GM21619 (cell line): ENCODE measurements around the gene PLEKHG4B.
"Not testable (repeated sequence)": the region's sequence is repeated elsewhere in the genome, so short reads cannot be mapped to it uniquely, and the experiment has no call there.

ENCODE experiments used
- ATAC-seq: cut with Tn5 transposase; IDR thresholded peaks from one replicate; pipeline ENCODE4 v1.9.1; 2021; ENCODE audit not compliant: unreplicated experiment

The PLEKHG4B gene

DNA sequence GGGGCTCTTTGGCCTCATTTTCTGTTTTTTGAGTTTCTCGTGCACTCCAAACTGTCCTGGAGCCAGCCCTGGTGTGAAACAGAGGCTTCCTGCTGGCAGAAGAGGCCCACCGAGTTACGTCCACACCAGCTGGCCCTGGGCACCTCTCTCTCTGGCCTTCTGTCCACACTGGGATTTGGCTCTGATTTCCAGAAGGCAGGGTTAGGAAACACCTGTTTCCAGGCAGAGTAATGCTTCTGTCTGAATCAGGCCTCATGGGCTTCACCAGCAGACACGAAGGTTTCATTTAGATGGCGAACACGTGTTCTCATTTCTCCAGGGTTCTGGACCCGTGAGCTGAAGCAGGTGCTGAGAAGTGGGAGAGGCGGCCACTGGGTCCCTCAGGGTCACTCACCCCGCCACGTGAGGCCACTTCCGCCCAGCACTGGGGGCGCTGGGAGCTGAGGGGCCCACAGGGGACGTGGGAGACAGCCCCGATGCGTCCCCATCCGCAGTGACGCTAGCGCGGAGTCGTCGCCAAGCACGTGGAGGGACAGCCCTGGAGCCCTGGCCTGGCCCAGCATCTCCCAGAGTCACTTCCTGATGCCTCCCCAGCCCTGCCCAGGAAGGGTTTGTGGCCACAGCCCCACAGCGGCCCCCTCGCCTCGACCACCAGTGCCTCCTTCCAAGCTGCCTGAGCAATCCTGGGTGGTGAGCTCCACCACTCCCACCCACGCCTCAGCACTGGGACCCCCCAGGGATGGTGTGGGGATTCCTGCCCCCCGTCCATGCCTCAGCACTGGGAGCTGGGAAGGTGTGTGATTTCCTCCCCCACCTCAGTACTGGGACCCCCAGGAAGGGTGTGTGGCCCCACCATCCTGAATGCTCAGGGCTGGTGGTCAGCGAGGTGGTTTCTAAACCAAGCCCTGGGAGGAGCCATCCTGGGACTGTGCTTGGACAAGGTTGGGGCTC is 94.4 kb downstream of the PLEKHG4B start:
- no peak for ATAC-seq

DNA sequence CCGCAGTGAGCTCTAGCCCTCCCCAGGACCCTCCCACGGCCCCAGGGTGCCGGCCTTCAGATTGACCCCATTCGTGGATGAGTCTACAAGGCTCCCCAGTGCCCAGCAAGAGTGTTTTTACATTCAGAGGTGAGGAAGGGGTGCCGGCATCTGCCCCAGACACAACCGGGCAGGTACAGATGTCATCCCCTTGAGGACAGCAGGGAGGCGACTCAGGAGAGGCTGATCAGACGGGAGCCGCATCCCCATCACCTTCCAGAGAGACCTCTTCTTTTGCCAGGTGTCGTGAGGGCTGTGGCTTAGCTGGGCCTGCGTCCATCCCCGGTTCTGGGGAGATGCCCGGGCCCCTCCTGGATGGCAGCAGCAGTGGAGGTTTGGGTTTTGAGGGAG is 95.1 kb downstream of the PLEKHG4B start:
- ATAC-seq, result no peak

DNA sequence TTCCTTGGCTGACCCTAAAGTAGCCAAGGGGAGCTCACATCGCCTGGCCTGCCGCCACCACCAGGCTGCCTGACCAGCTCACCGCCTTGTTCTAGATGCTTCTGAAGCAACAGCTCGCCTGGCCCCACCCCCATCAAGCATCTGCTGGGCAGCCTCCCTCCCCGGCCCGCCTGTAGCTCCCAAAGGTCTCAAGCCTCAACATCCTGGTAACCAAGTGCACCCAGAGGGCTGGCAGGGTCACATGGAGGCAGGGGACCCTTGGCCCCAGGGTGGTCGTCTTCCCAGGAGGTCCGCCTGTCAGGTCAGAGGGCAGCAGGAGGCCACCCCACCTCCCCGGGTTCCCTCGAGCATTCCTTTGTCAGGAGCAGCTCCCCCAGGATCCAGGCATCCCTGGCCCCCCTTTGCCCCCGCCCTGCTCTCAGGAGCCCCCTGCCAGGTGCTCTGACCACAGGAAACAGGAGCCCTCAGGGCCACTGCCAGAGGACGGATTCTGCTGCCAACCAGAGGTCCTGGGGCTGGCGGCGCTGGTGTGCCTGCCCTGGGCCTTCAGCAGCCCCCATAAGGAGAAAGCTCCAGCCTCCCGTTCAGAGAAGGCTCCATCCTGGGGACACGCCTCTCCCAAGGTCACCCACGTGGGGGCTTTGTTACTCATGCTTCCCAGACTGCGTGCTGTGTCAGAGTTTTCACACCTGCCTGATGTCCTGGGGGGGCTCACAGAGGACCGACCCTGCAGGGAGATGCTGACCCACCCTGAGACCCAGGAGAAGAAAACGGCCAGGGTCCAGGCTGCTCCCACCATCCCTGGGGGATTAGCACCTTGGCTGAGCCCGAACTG is 95.9 kb downstream of the PLEKHG4B start:
- no peak for ATAC-seq

DNA sequence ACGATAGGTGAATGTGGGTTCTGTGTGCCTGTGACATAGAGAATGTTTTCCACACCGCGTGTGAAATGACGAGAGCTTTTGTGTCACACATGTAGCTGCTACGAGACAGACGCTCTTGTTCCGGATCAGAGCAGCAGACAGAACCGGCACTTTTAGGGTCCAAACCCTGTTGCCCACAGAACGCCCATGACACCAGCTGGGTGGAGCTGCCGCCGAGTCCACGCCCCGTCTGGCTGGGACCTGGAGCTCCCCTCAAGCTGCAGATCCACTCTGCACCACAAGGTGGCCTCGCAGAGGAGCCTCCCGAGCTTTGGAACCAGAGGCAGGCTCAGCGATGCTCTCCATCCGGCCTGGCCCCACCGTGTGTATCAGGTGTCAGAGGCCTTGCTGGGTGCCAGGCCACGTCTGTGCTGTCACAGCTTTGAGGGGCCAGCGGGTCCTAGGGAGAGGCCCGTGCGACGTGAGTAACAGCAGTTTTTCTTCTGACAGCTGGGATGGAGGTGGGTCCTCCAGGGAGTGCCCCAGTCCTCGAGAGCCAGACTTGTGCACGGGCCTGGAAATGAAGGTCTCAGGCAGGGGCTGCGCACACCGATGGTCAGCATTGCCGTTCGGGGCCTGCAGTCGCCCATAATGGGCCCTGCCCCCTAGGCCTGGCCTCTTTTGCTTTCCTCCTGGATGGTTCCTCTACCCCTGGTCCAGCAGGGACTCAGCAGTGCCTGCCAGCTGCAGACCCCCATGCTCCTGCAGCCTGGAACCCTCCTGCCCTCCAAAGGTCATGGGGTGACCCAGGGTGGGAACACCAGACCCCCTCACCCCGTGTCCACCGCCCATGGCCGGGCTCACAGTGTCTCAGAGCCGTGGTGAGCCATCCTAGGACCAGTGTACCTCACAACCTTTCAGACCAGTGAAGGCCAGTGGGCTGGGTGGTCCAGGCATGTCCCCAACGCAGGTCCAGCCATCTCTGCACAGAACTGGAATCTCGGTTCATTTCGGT is 96.8 kb downstream of the PLEKHG4B start:
- peak; percentile 82 for ATAC-seq

DNA sequence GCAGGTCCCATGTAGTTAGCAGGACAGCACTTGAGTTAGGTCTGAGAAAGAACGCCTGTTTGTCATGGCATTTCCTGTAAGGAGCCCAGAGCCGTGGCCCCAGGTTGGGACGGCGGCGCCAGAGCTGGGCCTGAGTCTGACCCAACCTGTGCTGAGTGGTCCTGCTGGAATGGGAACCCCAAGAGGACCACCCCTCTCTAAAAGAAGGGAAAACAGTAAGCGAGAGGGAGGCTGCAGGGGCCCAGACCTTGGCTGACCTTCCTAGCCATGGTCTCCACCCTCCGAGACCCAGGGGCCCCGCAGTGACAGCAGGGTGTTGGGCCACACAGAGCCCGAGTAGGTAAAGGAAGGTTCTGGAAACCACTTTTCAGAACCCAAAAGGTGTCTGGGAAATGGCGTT is 97.5 kb downstream of the PLEKHG4B start:
- ATAC-seq, result no peak

DNA sequence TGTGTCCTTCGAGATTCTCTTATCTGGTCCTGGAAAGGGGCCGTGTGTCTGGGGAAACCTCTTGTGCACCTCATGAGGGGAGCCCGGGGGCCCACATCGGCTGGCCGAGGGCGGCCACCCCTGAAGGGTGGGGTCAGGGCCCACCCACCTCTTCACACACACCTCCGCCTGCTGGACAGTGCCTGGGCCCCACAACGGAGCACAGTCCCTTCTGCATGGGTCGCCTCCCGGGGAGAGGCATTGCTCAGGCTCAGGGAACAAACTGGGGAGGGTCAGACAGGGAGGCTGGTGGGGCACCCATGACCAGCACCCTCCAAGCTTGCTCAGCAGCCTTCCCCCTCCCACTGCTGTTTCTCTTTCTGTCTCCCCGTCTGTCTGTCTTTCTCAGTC is 98.0 kb downstream of the PLEKHG4B start:
- ATAC-seq, result no peak

DNA sequence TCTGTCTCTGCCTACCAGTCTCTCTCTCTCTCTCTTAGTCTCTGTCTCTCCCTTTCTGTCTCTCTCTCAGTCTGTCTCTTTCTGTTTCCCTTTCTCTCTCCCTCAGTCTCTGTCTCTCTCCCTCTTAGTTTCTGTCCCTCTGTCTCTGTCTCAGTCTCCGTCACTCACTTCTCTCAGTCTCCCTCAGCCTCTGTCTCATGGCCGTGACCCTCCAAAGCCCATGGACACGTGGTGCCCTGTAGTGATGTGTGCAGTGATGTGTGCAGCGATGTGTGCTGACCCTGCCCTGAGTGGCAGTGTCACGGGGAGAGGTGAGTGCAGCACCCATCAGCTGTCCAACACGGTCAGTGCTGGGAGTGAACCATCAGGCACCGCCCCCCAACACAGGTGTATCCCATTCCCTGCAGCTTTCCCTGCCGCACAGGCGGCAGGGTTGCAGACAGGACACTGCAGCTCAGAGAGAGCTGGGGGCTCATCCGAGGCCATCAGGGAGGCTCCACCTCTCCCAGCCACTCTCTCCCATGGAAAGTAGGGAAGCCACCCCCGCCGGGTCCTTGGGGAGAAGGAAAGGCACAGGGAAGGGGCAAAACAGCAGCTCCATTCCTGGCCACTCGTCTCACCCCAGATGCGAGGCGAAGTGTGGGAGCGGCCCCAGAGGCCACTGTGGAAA is 98.5 kb downstream of the PLEKHG4B start:
- peak; percentile 30 for ATAC-seq

DNA sequence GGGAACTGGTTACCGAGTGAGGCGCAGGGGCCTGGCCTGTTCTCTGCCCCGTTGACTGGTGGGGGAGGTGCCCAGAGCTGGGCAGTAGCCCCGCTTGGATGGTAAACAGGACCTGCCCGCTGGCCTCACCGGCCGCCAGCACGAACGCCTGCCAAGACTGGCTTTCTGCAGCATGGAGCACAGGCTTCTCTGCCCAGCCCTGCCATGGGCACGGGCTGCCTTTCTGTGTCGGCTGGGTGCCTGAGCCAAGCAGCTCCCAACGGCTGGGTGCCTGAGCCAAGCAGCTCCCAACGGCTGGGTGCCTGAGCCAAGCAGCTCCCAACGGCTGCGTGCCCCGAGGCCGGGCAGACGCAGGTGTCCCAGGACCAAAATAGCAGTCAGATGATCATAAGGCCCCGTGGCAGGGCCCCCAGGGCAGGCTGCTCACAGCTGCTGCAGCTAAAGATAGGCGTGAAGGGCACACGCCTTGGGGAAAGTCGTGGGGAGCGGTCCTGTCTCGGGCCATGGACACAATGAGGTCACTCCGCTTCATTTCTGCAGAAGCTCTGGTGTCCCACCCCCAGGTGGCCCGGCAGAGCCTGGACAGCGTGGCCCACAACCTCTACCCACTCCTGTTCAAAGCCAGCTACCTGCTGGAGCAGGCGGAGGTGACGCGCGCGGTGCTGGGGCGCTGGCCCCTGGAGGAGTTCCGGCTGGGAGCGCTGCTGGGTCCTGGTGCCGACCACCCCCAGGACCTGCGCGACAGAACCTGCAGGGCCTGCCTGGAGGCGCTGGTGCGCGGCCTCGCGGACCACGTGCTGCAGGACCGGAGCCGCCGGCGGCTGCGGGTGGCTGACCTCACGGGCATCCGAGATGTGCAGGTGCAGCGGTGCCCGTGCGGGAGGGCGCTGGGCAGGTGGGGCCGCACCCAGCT is 99.3 kb downstream of the PLEKHG4B start, which contains the start of gene LRRC14B:
Gene LRRC14B, plus strand, starts transcription at position 460 of the 913 bp plus-strand sequence. Its CDS starts 44 bp downstream, at position 504.
- peak; percentile 32 for ATAC-seq

DNA sequence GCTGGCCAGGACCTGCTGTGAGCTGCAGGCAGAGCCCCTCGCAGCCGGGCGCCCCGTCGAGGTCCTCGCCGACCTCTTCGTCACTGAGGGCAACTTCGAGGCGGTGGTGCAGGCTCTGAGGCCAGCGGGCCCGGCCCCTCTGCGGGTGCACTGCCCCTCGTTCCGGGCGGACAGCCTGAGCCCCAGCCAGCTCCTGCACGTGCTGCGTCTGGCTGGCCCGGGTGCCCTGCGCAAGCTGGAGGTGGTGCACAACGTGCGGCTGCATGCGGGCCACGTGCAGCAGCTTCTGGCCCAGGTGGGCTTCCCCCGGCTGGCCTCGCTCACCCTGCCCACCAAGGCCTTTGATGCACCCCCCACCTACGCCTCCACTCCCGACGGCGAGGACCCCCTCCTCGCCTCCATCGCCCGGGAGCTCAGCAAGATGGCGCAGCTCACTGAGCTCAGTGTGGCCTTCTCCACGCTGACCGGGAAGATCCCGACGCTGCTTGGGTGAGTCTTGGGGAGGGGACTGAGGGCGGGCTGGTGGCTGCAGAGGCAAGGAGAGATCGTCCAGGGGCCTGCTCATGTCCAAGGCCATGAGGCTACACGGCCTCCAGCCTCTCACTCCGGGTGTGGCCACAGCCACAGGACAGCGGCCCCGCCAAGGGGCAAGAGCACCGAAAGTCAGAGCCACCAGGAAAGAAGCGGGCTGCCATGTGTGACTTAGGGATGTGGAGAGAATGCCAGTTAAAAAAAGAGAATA is 100.2 kb downstream of the PLEKHG4B start:
- no peak for ATAC-seq

DNA sequence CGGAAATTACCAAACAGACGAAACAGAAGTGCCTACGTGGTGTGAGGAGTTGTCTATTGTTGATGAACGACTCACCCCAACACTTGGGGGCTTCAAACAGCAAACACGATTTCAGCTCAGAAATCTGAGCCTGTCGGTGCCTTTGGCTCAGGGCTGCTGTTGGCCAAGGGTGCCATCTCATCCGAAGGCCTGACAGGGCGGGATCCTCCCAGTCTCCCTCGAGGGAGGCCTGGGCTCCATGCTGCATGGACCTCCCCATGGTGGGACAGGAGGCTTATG is 100.7 kb downstream of the PLEKHG4B start:
- no peak for ATAC-seq

DNA sequence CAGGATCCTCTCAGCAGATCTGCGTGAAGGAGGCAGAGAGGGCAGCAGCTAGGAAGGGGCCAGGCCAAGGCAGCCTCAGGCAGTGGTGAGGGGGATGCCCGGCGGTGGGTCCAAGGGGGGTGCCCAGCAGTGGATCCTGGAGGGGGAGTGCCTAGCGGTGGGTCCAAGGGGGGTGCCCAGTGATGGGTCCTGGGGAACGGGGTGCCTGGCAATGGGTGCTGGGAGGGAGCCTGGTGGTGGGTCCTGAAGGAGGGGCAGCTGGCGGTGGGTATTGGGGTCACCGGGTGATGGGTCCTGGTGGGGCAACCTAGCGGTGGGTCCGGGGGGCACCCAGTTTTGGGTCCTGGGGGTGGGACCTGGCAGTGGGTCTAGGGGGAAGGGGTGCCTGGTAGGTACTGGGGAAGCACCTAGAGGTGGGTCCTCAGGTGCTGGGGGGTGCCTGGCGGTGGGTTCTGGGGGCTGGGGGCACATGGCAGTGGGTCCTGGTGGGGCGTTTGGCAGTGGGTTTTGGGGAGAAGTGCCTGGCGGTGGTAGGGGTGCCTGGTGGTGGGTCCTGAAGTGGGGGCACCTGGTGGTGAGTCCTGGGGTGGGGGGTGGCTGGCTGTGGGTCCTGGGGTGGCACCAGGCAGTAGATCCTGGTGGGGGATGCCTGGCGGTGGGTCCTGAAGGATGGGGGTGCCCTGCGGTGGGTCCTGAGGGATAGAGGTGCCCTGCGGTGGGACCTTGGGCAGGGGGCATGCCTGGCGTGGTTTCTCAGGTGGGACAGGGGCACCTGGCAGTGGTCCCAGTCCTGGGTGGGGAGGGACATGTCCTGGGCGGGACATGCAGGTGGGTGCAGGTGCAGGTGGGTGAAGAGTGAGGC is 101.2 kb downstream of the PLEKHG4B start:
- ATAC-seq, result no peak

DNA sequence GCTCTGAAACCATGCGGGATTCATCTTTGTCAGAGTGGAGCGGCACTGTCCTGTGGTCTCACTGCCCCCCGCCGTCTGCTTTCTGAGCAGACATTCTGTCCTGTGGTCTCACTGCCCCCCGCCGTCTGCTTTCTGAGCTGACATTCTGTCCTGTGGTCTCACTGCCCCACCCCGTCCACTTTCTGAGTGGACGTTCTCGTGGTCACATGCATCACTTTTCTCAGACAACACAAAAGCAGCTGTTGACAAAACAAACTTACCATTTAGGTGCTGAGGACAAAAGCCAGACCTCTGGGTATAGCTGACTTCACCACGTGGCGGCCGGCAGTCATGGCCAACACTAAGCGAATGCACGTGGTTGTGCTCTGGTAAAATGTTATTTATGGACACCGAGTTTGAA is 102.1 kb downstream of the PLEKHG4B start:
- no peak for ATAC-seq

DNA sequence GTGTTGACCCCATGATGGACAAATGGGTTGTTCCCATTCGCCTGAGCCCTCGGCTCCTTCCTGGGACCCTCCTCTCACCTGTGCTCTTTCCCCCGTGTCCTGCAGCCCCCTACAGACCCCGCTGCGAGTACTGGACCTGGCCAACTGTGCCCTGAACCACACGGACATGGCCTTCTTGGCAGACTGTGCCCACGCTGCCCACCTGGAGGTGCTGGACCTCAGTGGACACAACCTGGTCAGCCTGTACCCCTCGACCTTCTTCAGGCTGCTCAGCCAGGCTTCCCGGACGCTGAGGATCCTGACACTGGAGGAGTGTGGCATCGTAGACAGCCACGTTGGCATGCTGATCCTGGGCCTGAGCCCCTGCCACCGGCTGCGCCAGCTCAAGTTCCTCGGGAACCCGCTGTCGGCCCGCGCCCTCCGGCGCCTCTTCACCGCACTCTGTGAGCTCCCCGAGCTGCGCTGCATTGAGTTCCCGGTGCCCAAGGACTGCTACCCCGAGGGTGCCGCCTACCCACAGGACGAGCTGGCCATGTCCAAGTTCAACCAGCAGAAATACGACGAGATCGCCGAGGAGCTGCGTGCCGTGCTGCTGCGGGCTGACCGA is 102.7 kb downstream of the PLEKHG4B start:
- ATAC-seq, result no peak

DNA sequence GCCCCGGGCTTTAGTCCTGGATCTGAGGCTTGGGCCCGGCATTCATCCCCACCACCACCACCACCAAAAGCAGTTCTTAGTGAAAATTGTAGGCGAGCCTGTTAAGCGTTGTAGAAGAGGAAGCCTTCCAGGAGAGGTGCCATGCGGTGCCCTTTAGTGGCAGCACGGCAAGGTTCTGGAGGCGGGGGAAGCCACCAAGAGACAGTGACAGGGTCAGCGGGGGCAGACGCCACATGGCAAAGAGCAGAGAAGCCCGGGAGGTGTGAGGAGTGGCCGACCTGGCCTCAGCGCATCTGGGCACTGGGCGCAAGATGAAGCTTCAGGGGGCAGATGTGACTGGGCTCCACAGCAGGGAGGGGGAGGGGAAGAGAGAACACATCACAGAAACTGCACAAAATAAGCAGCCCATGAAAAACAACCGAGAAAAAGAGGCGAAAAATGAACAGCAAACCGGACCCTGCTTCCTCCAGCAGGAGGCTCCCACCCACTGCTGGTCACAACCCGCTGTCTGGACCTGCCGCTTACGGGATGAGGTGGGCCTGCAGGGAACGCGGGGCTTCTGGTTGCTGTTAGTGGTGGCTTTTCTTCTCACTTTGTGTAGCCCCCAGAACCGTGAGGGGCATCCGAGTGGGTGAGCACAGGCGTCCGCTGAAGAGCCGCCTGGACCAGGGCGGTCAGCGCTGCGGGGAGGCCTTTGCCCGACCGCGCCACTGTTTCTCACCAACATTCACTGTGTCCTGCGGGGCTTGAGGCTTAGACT is 103.6 kb downstream of the PLEKHG4B start:
- ATAC-seq, result no peak

DNA sequence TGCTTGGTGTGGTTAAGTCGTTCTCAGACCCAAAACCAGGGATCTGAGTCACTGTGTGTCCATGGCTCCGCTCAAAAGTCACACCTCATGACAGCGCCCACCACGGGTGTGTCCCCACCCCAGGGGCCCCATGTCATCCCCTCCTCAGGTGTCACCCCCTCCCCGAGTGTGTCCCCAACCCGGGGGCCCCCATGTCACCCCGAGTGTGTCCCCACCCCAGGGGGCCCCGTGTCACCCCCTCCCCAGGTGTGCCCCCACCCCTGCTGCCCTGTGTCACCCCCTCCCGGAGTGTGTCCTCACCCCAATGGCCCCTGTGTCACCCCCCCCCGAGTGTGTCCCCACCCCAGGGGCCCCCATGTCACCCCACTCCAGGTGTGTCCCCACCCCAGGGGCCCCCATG is 104.4 kb downstream of the PLEKHG4B start:
- no peak for ATAC-seq

DNA sequence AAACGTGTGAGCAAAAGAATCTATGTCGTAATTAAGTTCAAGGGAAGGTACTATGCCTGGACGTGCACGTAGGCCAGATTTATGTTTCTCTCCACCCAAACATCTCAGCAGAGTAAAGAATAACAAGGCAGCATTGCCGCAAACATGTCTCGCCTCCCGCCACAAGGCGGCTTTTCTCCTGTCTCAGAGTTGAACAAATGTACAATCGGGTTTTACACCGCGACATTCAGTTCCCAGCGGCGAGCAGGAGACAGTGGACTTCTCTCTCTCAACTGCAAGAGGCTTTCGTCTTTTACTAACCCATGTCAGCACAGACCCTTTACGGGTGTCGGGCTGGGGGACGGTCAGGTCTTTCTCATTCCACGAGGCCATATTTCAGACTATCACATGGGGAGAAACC is 105.1 kb downstream of the PLEKHG4B start:
- not testable (repeated sequence) for ATAC-seq
